ENCODE results near the gene NDE1. TPM values are rescaled to one million over a fixed set of nuclear protein-coding genes. Genes with fewer than 3 reads are reported as not detected.
A peak's percentile ranks its signal among the peaks of the same experiment; 100 is the strongest.

The NDE1 gene
- total and polyA plus RNA-seq, 2 donors (not counting 1 experiment from before 2014, with no cell fraction given), result 33.5 to 149 TPM

DNA sequence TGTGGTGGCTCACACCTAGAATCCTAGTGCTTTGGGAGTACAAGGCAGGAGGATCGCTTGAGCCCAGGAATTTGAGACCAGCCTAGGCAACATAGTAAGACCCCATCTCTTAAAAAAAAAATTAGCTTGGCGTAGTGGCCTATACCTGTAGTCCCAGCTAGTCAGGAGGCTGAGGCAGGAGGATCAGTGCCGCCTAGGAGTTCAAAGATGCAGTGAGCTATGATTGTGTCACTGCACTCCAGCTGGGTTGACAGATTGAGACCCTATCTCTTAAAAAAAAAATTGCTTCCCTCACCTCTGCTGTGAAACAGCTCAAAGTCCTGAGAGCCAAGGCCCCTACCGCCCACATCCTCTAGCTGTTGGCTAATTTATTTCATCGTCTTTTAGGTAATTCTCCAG, 10.2 kb downstream of the NDE1 start:
- ChIA-PET CTCF (interaction anchor here (1.0 to 1.8 kb wide), 2 partner anchors 18 to 136 kb away, joined by 3 to 6 read pairs; partner anchors contain the start of gene MARF1), POLR2A (interaction anchor here (4.5 kb wide), 1 partner anchor 17 kb away, joined by 17 read pairs; the partner anchor contains the start of gene MARF1)
- Histone ChIP-seq H4K20me1 (ENCODE audit: control insufficient read depth, insufficient read depth, low read length, poor library complexity, severe bottlenecking) (peaks cover 15% of the 10 kb centered on the region), H3K4me2 (replicated peaks; ENCODE audit: low read depth, low read length, poor library complexity, severe bottlenecking) (peak overlapping the region; percentile 14), H3K27ac (ENCODE audit: low read length in 2 of 2) (peak overlapping the region; percentile 35 to 89), H3K4me1 (ENCODE audit: control insufficient read depth in 2 of 2, insufficient read depth in 2 of 2, low read length in 2 of 2) (peaks cover 23 to 30% of the 10 kb centered on the region in 2 donors), H2AFZ (ENCODE audit: insufficient read depth, low read depth, low read length, poor library complexity, severe bottlenecking) (no peak overlapping the region), H3K27me3 (replicated peaks in 1 of 4; ENCODE audit: control extremely low read depth in 1 of 4, control insufficient read depth in 3 of 4, insufficient read depth in 4 of 4, low read length in 3 of 4) (no peaks in the 10 kb centered on the region), H3K9ac (ENCODE audit: low read length) (no peak overlapping the region), H3K36me3 (replicated peaks in 1 of 2; ENCODE audit: control extremely low read depth in 1 of 2, control insufficient read depth in 1 of 2, extremely low read depth in 1 of 2, insufficient read depth in 2 of 2, low read length in 1 of 2) (peaks cover 2 to 27% of the 10 kb centered on the region in 2 experiments), H3K79me2 (ENCODE audit: control insufficient read depth, insufficient read depth, low read length) (peaks cover 91% of the 10 kb centered on the region), H3K4me3 (ENCODE audit: control extremely low read depth in 1 of 5, extremely low read depth in 1 of 5, insufficient read depth in 1 of 5, low read depth in 2 of 5, low read length in 4 of 5) (no peak overlapping the region), H3K9me3 (ENCODE audit: control extremely low read depth in 1 of 3, control insufficient read depth in 2 of 3, insufficient read depth in 1 of 3, low read length in 2 of 3) (no peaks in the 10 kb centered on the region)
- H3K27ac Mint-ChIP-seq, result peak overlapping the region; percentile 87
- DNase-seq, result no peak
- H3K27me3 Mint-ChIP-seq, result no peaks in the 10 kb centered on the region
- H3K4me1 Mint-ChIP-seq, result peaks cover 49% of the 10 kb centered on the region
- H3K4me3 Mint-ChIP-seq, result peak overlapping the region; percentile 2
- H3K9me3 Mint-ChIP-seq (ENCODE audit: insufficient read depth), result no peaks in the 10 kb centered on the region
- intact Hi-C loops (cut with micrococcal nuclease), result no loop called here
- TF ChIP-seq EZH2 (IDR thresholded peaks at IDR 0.05; ENCODE audit: borderline replicate concordance, insufficient read depth, low read depth, low read length, poor library complexity, severe bottlenecking), result no peak
- TF ChIP-seq, protein P1, sequence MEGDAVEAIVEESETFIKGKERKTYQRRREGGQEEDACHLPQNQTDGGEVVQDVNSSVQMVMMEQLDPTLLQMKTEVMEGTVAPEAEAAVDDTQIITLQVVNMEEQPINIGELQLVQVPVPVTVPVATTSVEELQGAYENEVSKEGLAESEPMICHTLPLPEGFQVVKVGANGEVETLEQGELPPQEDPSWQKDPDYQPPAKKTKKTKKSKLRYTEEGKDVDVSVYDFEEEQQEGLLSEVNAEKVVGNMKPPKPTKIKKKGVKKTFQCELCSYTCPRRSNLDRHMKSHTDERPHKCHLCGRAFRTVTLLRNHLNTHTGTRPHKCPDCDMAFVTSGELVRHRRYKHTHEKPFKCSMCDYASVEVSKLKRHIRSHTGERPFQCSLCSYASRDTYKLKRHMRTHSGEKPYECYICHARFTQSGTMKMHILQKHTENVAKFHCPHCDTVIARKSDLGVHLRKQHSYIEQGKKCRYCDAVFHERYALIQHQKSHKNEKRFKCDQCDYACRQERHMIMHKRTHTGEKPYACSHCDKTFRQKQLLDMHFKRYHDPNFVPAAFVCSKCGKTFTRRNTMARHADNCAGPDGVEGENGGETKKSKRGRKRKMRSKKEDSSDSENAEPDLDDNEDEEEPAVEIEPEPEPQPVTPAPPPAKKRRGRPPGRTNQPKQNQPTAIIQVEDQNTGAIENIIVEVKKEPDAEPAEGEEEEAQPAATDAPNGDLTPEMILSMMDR (IDR thresholded peaks at IDR 0.05), result no peak
- ATAC-seq (ENCODE audit: low read depth), result no peak
- 97% methylated on average over 3 of the region's 5 CpGs for WGBS (ENCODE audit: insufficient coverage)

GRCh38 chr16:15665107-15665506, 15.1 kb downstream of the NDE1 start:
- no peak for ATAC-seq (ENCODE audit: low read depth)

More at GRCh38 chr16:15665107-15665506, 15.1 kb downstream of the NDE1 start:
- Mint-ChIP-seq H3K4me1 (peaks cover 16% of the 10 kb centered on the region), H3K27ac (no peak overlapping the region), H3K27me3 (no peaks in the 10 kb centered on the region), H3K9me3 (ENCODE audit: insufficient read depth) (no peaks in the 10 kb centered on the region), H3K4me3 (no peak overlapping the region)
- TF ChIP-seq EZH2 (IDR thresholded peaks at IDR 0.05; ENCODE audit: borderline replicate concordance, insufficient read depth, low read depth, low read length, poor library complexity, severe bottlenecking), result no peak
- TF ChIP-seq, protein P1 (IDR thresholded peaks at IDR 0.05), result no peak
- no peaks in the 10 kb centered on the region for H3K27me3 ChIP-seq (replicated peaks in 1 of 4; ENCODE audit: control extremely low read depth in 1 of 4, control insufficient read depth in 3 of 4, insufficient read depth in 4 of 4, low read length in 3 of 4)
- peaks cover 98% of the 10 kb centered on the region for H3K79me2 ChIP-seq (ENCODE audit: control insufficient read depth, insufficient read depth, low read length)
- POLR2A ChIA-PET, result interaction anchor here (0.6 to 0.7 kb wide), 2 partner anchors 22 to 209 kb away, joined by 3 to 5 read pairs; no protein-coding TSS in a partner anchor
- intact Hi-C loops (cut with micrococcal nuclease), result no loop called here
- no peak for DNase-seq
- CTCF ChIA-PET, result no interaction called here
- H2AFZ ChIP-seq (ENCODE audit: insufficient read depth, low read depth, low read length, poor library complexity, severe bottlenecking), result no peak overlapping the region
- no peak overlapping the region for H3K4me3 ChIP-seq (ENCODE audit: control extremely low read depth in 1 of 5, extremely low read depth in 1 of 5, insufficient read depth in 1 of 5, low read depth in 2 of 5, low read length in 4 of 5)
- no peak overlapping the region for H3K9ac ChIP-seq (ENCODE audit: low read length)
- peaks cover 23% of the 10 kb centered on the region for H4K20me1 ChIP-seq (ENCODE audit: control insufficient read depth, insufficient read depth, low read length, poor library complexity, severe bottlenecking)
- no peak overlapping the region for H3K4me2 ChIP-seq (replicated peaks; ENCODE audit: low read depth, low read length, poor library complexity, severe bottlenecking)
- H3K4me1 ChIP-seq (ENCODE audit: control insufficient read depth in 2 of 2, insufficient read depth in 2 of 2, low read length in 2 of 2), result peaks cover 6 to 8% of the 10 kb centered on the region in 2 donors
- H3K27ac ChIP-seq (ENCODE audit: low read length in 2 of 2), result no peak overlapping the region
- no peaks in the 10 kb centered on the region for H3K9me3 ChIP-seq (ENCODE audit: control extremely low read depth in 1 of 3, control insufficient read depth in 2 of 3, insufficient read depth in 1 of 3, low read length in 2 of 3)
- H3K36me3 ChIP-seq (replicated peaks in 1 of 2; ENCODE audit: control extremely low read depth in 1 of 2, control insufficient read depth in 1 of 2, extremely low read depth in 1 of 2, insufficient read depth in 2 of 2, low read length in 1 of 2), result peaks cover 4 to 65% of the 10 kb centered on the region in 2 experiments
